Caco-2 (cell line): Measurements from ENCODE around the gene CORIN. TPM values are rescaled to one million over a fixed set of nuclear protein-coding genes. Genes with fewer than 3 reads are reported as not detected.

Experiments used
- BruUV-seq: library from RNA; stranded (reverse); fragments of 400-500 nt; replicated peaks from 2 replicates; lab custom pipeline; 2021; lab: Mats Ljungman, UMichigan
- CTCF ChIA-PET: fragments of 300-600 bp; sonication (Branson Sonifier 250); formaldehyde crosslinking; loops from one replicate; lab custom pipeline; 2022; ENCODE audit warnings: antibody characterized with exemption; lab: Charles Lee
- POLR2A ChIA-PET: fragments of 300-600 bp; sonication (Branson Sonifier 250); formaldehyde crosslinking; loops from one replicate; lab custom pipeline; 2022; ENCODE audit warnings: antibody characterized with exemption; lab: Charles Lee
- DNase-seq, 2 experiments: peaks; one replicate each; pipeline versions ENCODE4 v3.0.0 to v3.0.0-alpha.2; 2020 to 2022
- H3K27me3 ChIP-seq: replicated peaks from 2 replicates; pipeline ENCODE4 v1.6.0; 2011; ENCODE audit warnings: low read length; ENCODE audit not compliant: control insufficient read depth, insufficient read depth
- H3K36me3 ChIP-seq: 2 replicates; pipeline ENCODE4 v1.5.1; 2011; ENCODE audit warnings: low read length; ENCODE audit not compliant: control insufficient read depth, insufficient read depth
- H3K4me1 ChIP-seq: fragments of 250-450 bp; sonication (Bioruptor Pico); 2 replicates; pipeline ENCODE4 v1.5.1; 2020; ENCODE audit warnings: mild to moderate bottlenecking
- H3K4me3 ChIP-seq: 2 replicates; pipeline ENCODE4 v1.5.1; 2011; ENCODE audit warnings: low read depth, mild to moderate bottlenecking, control low read depth, low read length
- H3K9me3 ChIP-seq: fragments of 250-450 bp; sonication (Bioruptor Pico); 2 replicates; pipeline ENCODE4 v1.5.1; 2020; ENCODE audit warnings: mild to moderate bottlenecking, moderate library complexity
- H3K27ac Mint-ChIP-seq: one replicate; pipeline ENCODE4 v1.8.0; 2022; ENCODE audit warnings: mixed read lengths; ENCODE audit not compliant: unreplicated experiment
- H3K27me3 Mint-ChIP-seq: one replicate; pipeline ENCODE4 v1.8.0; 2022; ENCODE audit warnings: mixed read lengths; ENCODE audit not compliant: insufficient read depth, unreplicated experiment
- H3K36me3 Mint-ChIP-seq: one replicate; pipeline ENCODE4 v1.8.0; 2022; ENCODE audit warnings: mild to moderate bottlenecking, mixed read lengths; ENCODE audit not compliant: insufficient read depth, unreplicated experiment
- H3K4me1 Mint-ChIP-seq: one replicate; pipeline ENCODE4 v1.8.0; 2022; ENCODE audit warnings: low read depth, mixed read lengths; ENCODE audit not compliant: unreplicated experiment
- H3K4me3 Mint-ChIP-seq: one replicate; pipeline ENCODE4 v1.8.0; 2022; ENCODE audit warnings: mild to moderate bottlenecking, moderate library complexity, mixed read lengths; ENCODE audit not compliant: unreplicated experiment
- H3K9me3 Mint-ChIP-seq: one replicate; pipeline ENCODE4 v1.8.0; 2022; ENCODE audit warnings: mixed read lengths; ENCODE audit not compliant: unreplicated experiment
- intact Hi-C: fragments of 100-400 bp; cut with micrococcal nuclease; formaldehyde crosslinking; loops from one replicate; pipeline ENCODE4 v1.10.0; 2022; ENCODE audit not compliant: unreplicated experiment
- total RNA-seq: library from RNA; stranded (reverse); gene quantifications from 2 replicates; pipeline ENCODE4 v1.2.3, GENCODE V29; 2022
- TF ChIP-seq, protein P1 (sequence below), 2 experiments: fragments of 200-600 bp in 1 of 2; IDR thresholded peaks; 1 replicate in 1 of 2; 2 replicates in 1 of 2; pipeline versions ENCODE4 v1.5.1 to v1.8.0; 2011 to 2022; ENCODE audit warnings: antibody characterized with exemption in 1 of 2, control low read depth in 1 of 2, inconsistent platforms in 1 of 2, low read depth in 1 of 2, low read length in 1 of 2, mild to moderate bottlenecking in 1 of 2, moderate library complexity in 1 of 2; ENCODE audit not compliant: insufficient read depth in 1 of 2, severe bottlenecking in 1 of 2, unreplicated experiment in 1 of 2

CORIN gene
- total RNA-seq, 1 experiment from 2014 or later: 0.27 TPM

DNA sequence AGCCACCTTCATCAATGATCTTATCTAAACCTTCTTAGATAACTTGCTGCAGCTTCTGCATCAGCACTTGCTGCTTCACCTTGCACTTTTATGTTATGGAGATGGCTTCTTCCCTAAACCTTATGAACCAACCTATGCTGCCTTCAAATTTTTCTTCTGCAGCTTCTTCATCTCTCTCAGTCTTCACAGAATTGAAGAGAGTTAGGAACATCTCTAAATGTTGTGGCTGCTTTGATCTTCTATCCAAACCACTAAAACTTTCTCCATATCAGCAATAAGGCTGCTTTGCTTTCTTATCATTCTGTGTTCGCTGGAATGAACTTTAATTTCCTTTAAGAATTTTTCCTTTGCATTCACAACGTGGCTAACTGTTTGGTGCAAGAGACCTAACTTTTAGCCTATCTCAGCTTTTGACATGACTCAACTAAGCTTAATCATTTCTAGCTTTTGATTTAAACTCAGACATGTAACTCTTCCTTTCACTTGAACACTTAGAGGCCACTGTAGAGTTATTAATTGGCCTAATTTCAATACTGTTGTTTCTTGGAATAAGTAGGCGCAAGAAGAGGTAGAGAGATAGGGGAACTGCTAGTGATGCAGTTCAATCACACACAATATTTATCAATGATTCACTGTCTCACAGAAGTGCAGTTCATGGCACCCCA is 36.1 kb upstream of the CORIN start:
- Mint-ChIP-seq H3K4me3 (no peak overlapping the region), H3K27me3 (no peaks in the 10 kb centered on the region), H3K9me3 (no peaks in the 10 kb centered on the region), H3K36me3 (peaks cover 60% of the 10 kb centered on the region), H3K27ac (no peak overlapping the region), H3K4me1 (no peaks in the 10 kb centered on the region)
- no peak for DNase-seq
- ChIA-PET CTCF (no interaction called here), POLR2A (no interaction called here)
- TF ChIP-seq, protein P1, sequence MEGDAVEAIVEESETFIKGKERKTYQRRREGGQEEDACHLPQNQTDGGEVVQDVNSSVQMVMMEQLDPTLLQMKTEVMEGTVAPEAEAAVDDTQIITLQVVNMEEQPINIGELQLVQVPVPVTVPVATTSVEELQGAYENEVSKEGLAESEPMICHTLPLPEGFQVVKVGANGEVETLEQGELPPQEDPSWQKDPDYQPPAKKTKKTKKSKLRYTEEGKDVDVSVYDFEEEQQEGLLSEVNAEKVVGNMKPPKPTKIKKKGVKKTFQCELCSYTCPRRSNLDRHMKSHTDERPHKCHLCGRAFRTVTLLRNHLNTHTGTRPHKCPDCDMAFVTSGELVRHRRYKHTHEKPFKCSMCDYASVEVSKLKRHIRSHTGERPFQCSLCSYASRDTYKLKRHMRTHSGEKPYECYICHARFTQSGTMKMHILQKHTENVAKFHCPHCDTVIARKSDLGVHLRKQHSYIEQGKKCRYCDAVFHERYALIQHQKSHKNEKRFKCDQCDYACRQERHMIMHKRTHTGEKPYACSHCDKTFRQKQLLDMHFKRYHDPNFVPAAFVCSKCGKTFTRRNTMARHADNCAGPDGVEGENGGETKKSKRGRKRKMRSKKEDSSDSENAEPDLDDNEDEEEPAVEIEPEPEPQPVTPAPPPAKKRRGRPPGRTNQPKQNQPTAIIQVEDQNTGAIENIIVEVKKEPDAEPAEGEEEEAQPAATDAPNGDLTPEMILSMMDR (IDR thresholded peaks at IDR 0.05; ENCODE audit: insufficient read depth in 1 of 2, low read depth in 1 of 2, low read length in 1 of 2, severe bottlenecking in 1 of 2, unreplicated experiment in 1 of 2): no peak
- no TSS peak for BruUV-seq
- no peaks in the 10 kb centered on the region for H3K27me3 ChIP-seq
- no peaks in the 10 kb centered on the region for H3K36me3 ChIP-seq
- H3K4me1 ChIP-seq: no peaks in the 10 kb centered on the region
- H3K9me3 ChIP-seq: no peaks in the 10 kb centered on the region
- intact Hi-C loops: loop anchor here (5.0 kb wide), 1 partner anchor 33 kb away; no protein-coding TSS in a partner anchor
- no peak overlapping the region for H3K4me3 ChIP-seq

DNA sequence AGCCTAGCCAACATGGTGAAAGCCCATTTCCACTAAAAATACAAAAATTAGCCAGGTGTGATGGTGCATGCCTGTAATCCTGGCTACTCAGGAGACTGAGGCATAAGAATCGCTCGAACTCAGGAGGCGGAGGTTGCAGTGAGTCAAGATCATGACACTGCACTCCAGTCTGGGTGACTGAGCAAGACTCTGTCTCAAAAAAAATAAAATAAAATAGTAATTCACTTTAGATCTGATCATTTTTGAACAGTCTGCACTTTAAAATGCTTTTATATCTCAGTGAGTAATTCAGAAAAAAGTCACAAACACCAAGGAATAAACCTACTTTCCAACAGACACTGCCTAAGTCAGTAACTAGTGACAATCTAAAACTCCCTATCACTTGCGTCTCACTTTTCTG is 25.6 kb upstream of the CORIN start:
- ChIA-PET POLR2A (no interaction called here), CTCF (no interaction called here)
- Mint-ChIP-seq H3K9me3 (no peaks in the 10 kb centered on the region), H3K36me3 (peaks cover 39% of the 10 kb centered on the region), H3K27me3 (no peaks in the 10 kb centered on the region), H3K4me3 (no peak overlapping the region), H3K4me1 (no peaks in the 10 kb centered on the region), H3K27ac (peak overlapping the region; percentile 72)
- Histone ChIP-seq H3K4me1 (no peaks in the 10 kb centered on the region), H3K4me3 (no peak overlapping the region), H3K36me3 (no peaks in the 10 kb centered on the region), H3K9me3 (no peaks in the 10 kb centered on the region), H3K27me3 (no peaks in the 10 kb centered on the region)
- BruUV-seq: no TSS peak
- TF ChIP-seq, protein P1 (IDR thresholded peaks at IDR 0.05; ENCODE audit: insufficient read depth in 1 of 2, low read depth in 1 of 2, low read length in 1 of 2, severe bottlenecking in 1 of 2, unreplicated experiment in 1 of 2): no peak
- intact Hi-C loops: no loop called here
- DNase-seq: no peak

DNA sequence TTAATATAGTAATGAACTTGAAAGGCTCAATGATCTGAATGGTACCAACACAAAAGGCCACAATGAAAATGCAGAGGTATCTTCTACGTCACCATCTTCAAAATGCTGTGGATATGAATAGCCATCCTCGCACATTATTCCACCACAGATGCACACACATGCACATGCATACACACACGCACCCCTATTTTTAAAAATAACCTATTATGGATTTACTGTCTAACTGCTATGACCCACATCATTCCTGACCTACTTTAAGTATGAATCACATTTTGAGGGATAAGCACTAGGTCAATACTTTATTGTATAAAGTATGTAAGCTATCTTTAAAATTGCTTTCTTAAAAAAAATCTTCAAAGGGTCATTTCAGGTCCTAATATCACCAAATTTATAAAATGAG is 24.4 kb upstream of the CORIN start:
- peaks cover 28% of the 10 kb centered on the region for H3K36me3 Mint-ChIP-seq
- no TSS peak for BruUV-seq
- intact Hi-C loops: no loop called here

More for the DNA sequence above, 24.4 kb upstream of the CORIN start:
- no peaks in the 10 kb centered on the region for H3K36me3 ChIP-seq
- no peak overlapping the region for H3K4me3 ChIP-seq
- no peaks in the 10 kb centered on the region for H3K9me3 ChIP-seq
- no peaks in the 10 kb centered on the region for H3K27me3 ChIP-seq
- TF ChIP-seq, protein P1 (IDR thresholded peaks at IDR 0.05; ENCODE audit: insufficient read depth in 1 of 2, low read depth in 1 of 2, low read length in 1 of 2, severe bottlenecking in 1 of 2, unreplicated experiment in 1 of 2): no peak
- no peaks in the 10 kb centered on the region for H3K4me1 Mint-ChIP-seq
- no peak for DNase-seq
- CTCF ChIA-PET: no interaction called here
- H3K27ac Mint-ChIP-seq: no peak overlapping the region
- POLR2A ChIA-PET: no interaction called here
- no peaks in the 10 kb centered on the region for H3K9me3 Mint-ChIP-seq
- H3K4me1 ChIP-seq: no peaks in the 10 kb centered on the region
- H3K27me3 Mint-ChIP-seq: no peaks in the 10 kb centered on the region
- no peak overlapping the region for H3K4me3 Mint-ChIP-seq
